ENCODE data around the gene MICAL2.

- TF ChIP-seq CTCF (IDR thresholded peaks at IDR 0.05) (no peak), POLR2A (IDR thresholded peaks at IDR 0.05) (no peak)
These were observed 201.7 kb downstream of the MICAL2 start for GRCh38 chr11:12312132-12312531.
